H9 (cell line): Measurements from ENCODE around the gene METTL9. TPM values are rescaled to one million over a fixed set of nuclear protein-coding genes. Genes with fewer than 3 reads are reported as not detected.
"Not testable (repeated sequence)": the region's sequence is repeated elsewhere in the genome, so short reads cannot be mapped to it uniquely, and the experiment has no call there.

Experiments
- DNase-seq: peaks from one replicate; pipeline ENCODE4 v3.0.0-alpha.2; 2017
- H2AFZ ChIP-seq: one replicate; pipeline ENCODE4 v1.6.1; 2013; ENCODE audit warnings: mild to moderate bottlenecking, low read length, control low read depth, moderate library complexity
- H2AK5ac ChIP-seq: 2 replicates; pipeline ENCODE4 v1.6.1; 2013; ENCODE audit warnings: low read length, control low read depth, mixed read lengths; ENCODE audit not compliant: insufficient read length
- H2BK120ac ChIP-seq: one replicate; pipeline ENCODE4 v1.6.1; 2013; ENCODE audit warnings: low read depth, mild to moderate bottlenecking, low read length, control low read depth, inconsistent platforms; ENCODE audit not compliant: poor library complexity, severe bottlenecking
- H2BK12ac ChIP-seq: 2 replicates; pipeline ENCODE4 v1.6.1; 2013; ENCODE audit warnings: low read length, control low read depth, mixed read lengths, low read depth; ENCODE audit not compliant: insufficient read length
- H2BK15ac ChIP-seq: 2 replicates; pipeline ENCODE4 v1.6.1; 2013; ENCODE audit warnings: low read depth, low read length, control low read depth
- H2BK20ac ChIP-seq: one replicate; pipeline ENCODE4 v1.6.1; 2013; ENCODE audit warnings: low read depth, mild to moderate bottlenecking, low read length, control low read depth, inconsistent platforms; ENCODE audit not compliant: poor library complexity, severe bottlenecking
- H2BK5ac ChIP-seq: 2 replicates; pipeline ENCODE4 v1.6.1; 2013; ENCODE audit warnings: low read length, control low read depth, mixed read lengths; ENCODE audit not compliant: insufficient read length
- H3K14ac ChIP-seq: 2 replicates; pipeline ENCODE4 v1.6.1; 2013; ENCODE audit warnings: low read length, control low read depth; ENCODE audit not compliant: insufficient read depth
- H3K18ac ChIP-seq: 2 replicates; pipeline ENCODE4 v1.6.1; 2013; ENCODE audit warnings: low read depth, mild to moderate bottlenecking, mixed read lengths, low read length, control low read depth; ENCODE audit not compliant: insufficient read length
- H3K23ac ChIP-seq: 2 replicates; pipeline ENCODE4 v1.6.1; 2013; ENCODE audit warnings: low read length, control low read depth, mixed read lengths, low read depth; ENCODE audit not compliant: insufficient read length
- H3K23me2 ChIP-seq: 2 replicates; pipeline ENCODE4 v1.6.1; 2013; ENCODE audit warnings: low read depth, mild to moderate bottlenecking, mixed read lengths, low read length, control low read depth; ENCODE audit not compliant: insufficient read length, poor library complexity, severe bottlenecking
- H3K27ac ChIP-seq: 2 replicates; pipeline ENCODE4 v1.5.1; 2013; ENCODE audit warnings: low read length, control low read depth, mixed read lengths, low read depth; ENCODE audit not compliant: insufficient read length
- H3K27me3 ChIP-seq: 2 replicates; pipeline ENCODE4 v1.6.1; 2013; ENCODE audit warnings: low read length, control low read depth, inconsistent platforms; ENCODE audit not compliant: insufficient read depth
- H3K4ac ChIP-seq: 2 replicates; pipeline ENCODE4 v1.6.1; 2013; ENCODE audit warnings: low read depth, mild to moderate bottlenecking, control low read depth, inconsistent platforms, low read length, moderate library complexity
- H3K4me1 ChIP-seq: 2 replicates; pipeline ENCODE4 v1.6.1; 2013; ENCODE audit warnings: low read length, control low read depth, inconsistent platforms; ENCODE audit not compliant: insufficient read depth
- H3K4me2 ChIP-seq: 2 replicates; pipeline ENCODE4 v1.6.1; 2013; ENCODE audit warnings: low read length, control low read depth, mixed read lengths; ENCODE audit not compliant: insufficient read length, insufficient read depth
- H3K56ac ChIP-seq: 2 replicates; pipeline ENCODE4 v1.6.1; 2013; ENCODE audit warnings: low read depth, mild to moderate bottlenecking, mixed read lengths, low read length, control low read depth; ENCODE audit not compliant: insufficient read length
- H3K79me1 ChIP-seq: 2 replicates; pipeline ENCODE4 v1.6.1; 2013; ENCODE audit warnings: low read depth, mild to moderate bottlenecking, moderate library complexity, low read length, control low read depth, inconsistent platforms; ENCODE audit not compliant: insufficient read depth, poor library complexity, severe bottlenecking
- H3K79me2 ChIP-seq: 2 replicates; pipeline ENCODE4 v1.6.1; 2013; ENCODE audit warnings: low read length, control low read depth, inconsistent platforms; ENCODE audit not compliant: insufficient read depth
- H3K9ac ChIP-seq: 2 replicates; pipeline ENCODE4 v1.6.1; 2013; ENCODE audit warnings: low read length, control low read depth, mixed read lengths; ENCODE audit not compliant: insufficient read length; ENCODE audit errors: extremely low read depth
- H3K9me3 ChIP-seq: one replicate; pipeline ENCODE4 v1.6.1; 2013; ENCODE audit warnings: low read depth, low read length, inconsistent platforms; ENCODE audit not compliant: control insufficient read depth
- H3T11ph ChIP-seq: one replicate; pipeline ENCODE4 v1.6.1; 2013; ENCODE audit warnings: mild to moderate bottlenecking, low read length, control low read depth, inconsistent platforms
- H4K20me1 ChIP-seq: one replicate; pipeline ENCODE4 v1.6.1; 2013; ENCODE audit not compliant: control insufficient read depth, insufficient read length, insufficient read depth
- H4K5ac ChIP-seq: 2 replicates; pipeline ENCODE4 v1.6.1; 2013; ENCODE audit warnings: low read depth, mild to moderate bottlenecking, mixed read lengths, low read length, control low read depth; ENCODE audit not compliant: insufficient read length
- H4K8ac ChIP-seq: replicated peaks from 2 replicates; pipeline ENCODE4 v1.6.1; 2013; ENCODE audit warnings: low read length, control low read depth, mixed read lengths, low read depth; ENCODE audit not compliant: insufficient read length
- H4K91ac ChIP-seq: 2 replicates; pipeline ENCODE4 v1.6.1; 2013; ENCODE audit warnings: low read depth, mild to moderate bottlenecking, moderate library complexity, mixed read lengths, low read length, control low read depth; ENCODE audit not compliant: insufficient read length
- H3K27ac Mint-ChIP-seq, 3 experiments: 2 replicates in 2 of 3; 3 replicates in 1 of 3; pipeline ENCODE4 v1.8.0; 2020 to 2021; ENCODE audit warnings: mixed read lengths in 3 of 3, mild to moderate bottlenecking in 1 of 3, moderate library complexity in 1 of 3
- H3K27me3 Mint-ChIP-seq: 2 replicates; pipeline ENCODE4 v1.8.0; 2021; ENCODE audit warnings: low read depth, mild to moderate bottlenecking, moderate library complexity, mixed read lengths
- H3K36me3 Mint-ChIP-seq, 3 experiments: 2 replicates in 2 of 3; 3 replicates in 1 of 3; pipeline ENCODE4 v1.8.0; 2020 to 2021; ENCODE audit warnings: low read depth in 3 of 3, mixed read lengths in 3 of 3; ENCODE audit not compliant: insufficient read depth in 1 of 3
- H3K4me1 Mint-ChIP-seq, 2 experiments: 2 replicates each; pipeline ENCODE4 v1.8.0; 2020; ENCODE audit warnings: mixed read lengths in 2 of 2
- H3K4me3 Mint-ChIP-seq, 2 experiments: 2 replicates in 1 of 2; 3 replicates in 1 of 2; pipeline ENCODE4 v1.8.0; 2020 to 2021; ENCODE audit warnings: mild to moderate bottlenecking in 2 of 2, mixed read lengths in 2 of 2, moderate library complexity in 1 of 2
- H3K9me3 Mint-ChIP-seq, 2 experiments: 2 replicates in 1 of 2; 3 replicates in 1 of 2; pipeline ENCODE4 v1.8.0; 2020; ENCODE audit warnings: mild to moderate bottlenecking in 2 of 2, mixed read lengths in 2 of 2, moderate library complexity in 1 of 2
- WGBS: extraction: QIAGEN DNeasy Blood & Tissue Kit; methylation state at CpG from one replicate; pipeline ENCODE4 v1.1.7; 2013; ENCODE audit warnings: missing lambda C conversion rate, low lambda C conversion rate, mixed read lengths; ENCODE audit not compliant: insufficient read length; ENCODE audit errors: extremely low coverage; 5-methylcytosine and 5-hydroxymethylcytosine counted together
- total RNA-seq: library from RNA; stranded (reverse); gene quantifications from 2 replicates; pipeline ENCODE4 v1.2.1, GENCODE V29; 2021
- TF ChIP-seq, protein P1 (sequence below): fragments of 200-600 bp; sonication (generic); conservative IDR thresholded peaks from 3 replicates; pipeline ENCODE4 v1.8.0; 2021; ENCODE audit warnings: antibody characterized with exemption, mild to moderate bottlenecking

Gene METTL9
- total RNA-seq, 1 experiment from 2014 or later, result 108 TPM

DNA sequence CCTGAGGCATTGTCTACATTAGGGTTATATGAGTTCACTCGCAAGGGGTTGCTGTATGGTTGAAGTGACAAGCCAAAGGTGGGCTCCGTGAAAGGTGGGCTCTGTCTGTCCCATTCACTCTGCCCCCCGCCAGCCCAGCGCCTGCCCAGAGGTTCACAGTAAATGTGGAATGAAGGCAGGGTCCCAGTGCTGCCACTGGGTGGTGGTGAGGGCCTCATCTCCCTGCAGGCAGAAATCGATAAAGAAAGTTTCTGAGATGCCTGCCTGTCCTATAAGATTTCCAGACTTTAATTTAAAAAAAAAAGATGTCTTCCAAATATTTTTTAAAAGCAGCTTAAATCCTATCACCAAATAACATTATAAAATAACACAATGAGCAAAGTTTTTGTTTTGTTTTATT is 48.9 kb upstream of the METTL9 start:
- H2BK120ac ChIP-seq, H3K27me3 ChIP-seq, H4K20me1 ChIP-seq, H3K56ac ChIP-seq, H3K23me2 ChIP-seq, H3K9ac ChIP-seq, H3K36me3 Mint-ChIP-seq, H2BK5ac ChIP-seq, H3K18ac ChIP-seq, H3K4ac ChIP-seq, H2AFZ ChIP-seq, H3K14ac ChIP-seq, H3K23ac ChIP-seq, H3T11ph ChIP-seq, H2BK12ac ChIP-seq, DNase-seq, H2AK5ac ChIP-seq, H4K91ac ChIP-seq, H3K79me1 ChIP-seq, H3K27ac ChIP-seq, H3K27ac Mint-ChIP-seq, H3K79me2 ChIP-seq, H3K4me3 Mint-ChIP-seq, H3K4me2 ChIP-seq, H2BK15ac ChIP-seq, H4K5ac ChIP-seq, H2BK20ac ChIP-seq, H3K9me3 ChIP-seq, H3K9me3 Mint-ChIP-seq, H3K4me1 ChIP-seq, H4K8ac ChIP-seq: not testable (repeated sequence)
- peaks cover 18% of the 10 kb centered on the region for H3K27me3 Mint-ChIP-seq
- TF ChIP-seq, protein P1, sequence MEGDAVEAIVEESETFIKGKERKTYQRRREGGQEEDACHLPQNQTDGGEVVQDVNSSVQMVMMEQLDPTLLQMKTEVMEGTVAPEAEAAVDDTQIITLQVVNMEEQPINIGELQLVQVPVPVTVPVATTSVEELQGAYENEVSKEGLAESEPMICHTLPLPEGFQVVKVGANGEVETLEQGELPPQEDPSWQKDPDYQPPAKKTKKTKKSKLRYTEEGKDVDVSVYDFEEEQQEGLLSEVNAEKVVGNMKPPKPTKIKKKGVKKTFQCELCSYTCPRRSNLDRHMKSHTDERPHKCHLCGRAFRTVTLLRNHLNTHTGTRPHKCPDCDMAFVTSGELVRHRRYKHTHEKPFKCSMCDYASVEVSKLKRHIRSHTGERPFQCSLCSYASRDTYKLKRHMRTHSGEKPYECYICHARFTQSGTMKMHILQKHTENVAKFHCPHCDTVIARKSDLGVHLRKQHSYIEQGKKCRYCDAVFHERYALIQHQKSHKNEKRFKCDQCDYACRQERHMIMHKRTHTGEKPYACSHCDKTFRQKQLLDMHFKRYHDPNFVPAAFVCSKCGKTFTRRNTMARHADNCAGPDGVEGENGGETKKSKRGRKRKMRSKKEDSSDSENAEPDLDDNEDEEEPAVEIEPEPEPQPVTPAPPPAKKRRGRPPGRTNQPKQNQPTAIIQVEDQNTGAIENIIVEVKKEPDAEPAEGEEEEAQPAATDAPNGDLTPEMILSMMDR, result peak; percentile 42; the same call in 1 of the 3 replicates
- WGBS, result no CpG with 5 or more reads among the region's 5 CpGs
- peaks cover 16 to 17% of the 10 kb centered on the region in 2 experiments for H3K4me1 Mint-ChIP-seq

DNA sequence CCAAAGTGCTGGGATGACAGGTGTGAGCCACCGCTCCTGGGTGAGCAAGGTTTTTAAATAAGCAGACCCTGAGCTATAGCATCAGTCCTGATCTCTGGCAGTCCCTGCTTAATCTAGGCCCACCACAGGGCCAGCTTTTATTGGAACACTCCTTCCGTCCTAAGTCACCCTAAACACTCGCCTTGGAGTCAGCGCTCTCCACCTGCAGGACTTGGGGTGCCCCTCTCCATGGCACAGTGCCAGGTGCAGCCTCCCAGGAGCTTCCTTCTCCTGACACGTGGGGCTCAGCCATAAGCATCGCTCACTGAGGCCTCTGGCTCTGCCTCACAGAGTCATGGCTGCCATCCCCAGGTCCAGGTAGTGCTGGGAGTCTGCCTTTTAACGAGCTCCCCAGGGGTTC is 48.3 kb upstream of the METTL9 start:
- not testable (repeated sequence) for H4K8ac ChIP-seq, H3K79me2 ChIP-seq, H4K5ac ChIP-seq, H3K36me3 Mint-ChIP-seq, H3K18ac ChIP-seq, DNase-seq, H3K4me2 ChIP-seq, H2BK5ac ChIP-seq, H2AFZ ChIP-seq, H2BK20ac ChIP-seq, H3K27me3 ChIP-seq, H4K91ac ChIP-seq, H3K56ac ChIP-seq, H3K4ac ChIP-seq, H3K4me3 Mint-ChIP-seq, H3K9ac ChIP-seq, H2BK12ac ChIP-seq, H3T11ph ChIP-seq, H3K9me3 ChIP-seq, H2AK5ac ChIP-seq, H3K79me1 ChIP-seq, H3K27ac ChIP-seq, H4K20me1 ChIP-seq, H3K4me1 ChIP-seq, H3K23ac ChIP-seq, H3K23me2 ChIP-seq, H3K27ac Mint-ChIP-seq, H2BK120ac ChIP-seq, H2BK15ac ChIP-seq, H3K9me3 Mint-ChIP-seq, H3K14ac ChIP-seq
- no CpG with 5 or more reads among the region's 7 CpGs for WGBS
- H3K4me1 Mint-ChIP-seq, result peaks cover 13% of the 10 kb centered on the region in 2 experiments
- H3K27me3 Mint-ChIP-seq, result peaks cover 21% of the 10 kb centered on the region
